Measurements from ENCODE around the gene MELK.

DNA sequence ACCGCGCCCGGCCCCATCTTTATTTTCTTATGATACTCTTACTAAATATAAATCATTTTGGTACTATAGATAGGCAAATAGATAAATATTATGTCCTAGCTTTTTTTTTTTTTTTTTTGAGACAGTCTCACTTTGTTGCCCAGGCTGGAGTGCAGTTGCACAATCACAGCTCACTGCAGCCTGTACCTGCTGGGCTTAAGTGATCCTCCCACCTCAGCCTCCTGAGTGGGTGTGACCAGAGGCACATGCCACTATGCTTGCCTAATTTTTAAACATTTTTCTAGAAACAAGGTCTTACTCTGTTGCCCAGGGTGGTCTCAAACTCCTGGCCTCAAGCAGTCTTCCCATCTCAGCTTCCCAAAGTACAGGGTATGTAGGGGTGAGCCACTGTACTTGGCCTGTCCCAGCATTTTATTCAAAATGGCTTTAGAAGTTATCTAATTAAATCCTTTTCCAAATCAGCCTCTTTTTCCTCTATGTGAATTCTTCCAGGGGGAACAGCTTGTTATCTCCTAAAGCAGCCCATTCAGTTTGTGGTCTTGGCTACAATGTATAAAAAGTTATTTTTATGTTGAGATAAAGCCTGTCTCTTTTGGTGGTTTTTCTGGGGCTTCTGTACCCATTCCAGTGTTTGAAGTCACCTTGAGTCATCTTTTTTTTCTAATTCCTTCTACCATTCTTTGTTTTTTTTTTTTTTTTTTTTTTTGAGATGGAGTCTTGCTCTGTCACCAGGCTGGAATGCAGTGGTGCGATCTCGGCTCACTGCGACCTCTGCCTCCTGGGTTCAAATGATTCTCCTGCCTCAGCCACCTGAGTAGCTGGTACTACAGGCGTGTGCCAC lies 12.1 kb downstream of the MELK start:
- TF ChIP-seq, protein P1, sequence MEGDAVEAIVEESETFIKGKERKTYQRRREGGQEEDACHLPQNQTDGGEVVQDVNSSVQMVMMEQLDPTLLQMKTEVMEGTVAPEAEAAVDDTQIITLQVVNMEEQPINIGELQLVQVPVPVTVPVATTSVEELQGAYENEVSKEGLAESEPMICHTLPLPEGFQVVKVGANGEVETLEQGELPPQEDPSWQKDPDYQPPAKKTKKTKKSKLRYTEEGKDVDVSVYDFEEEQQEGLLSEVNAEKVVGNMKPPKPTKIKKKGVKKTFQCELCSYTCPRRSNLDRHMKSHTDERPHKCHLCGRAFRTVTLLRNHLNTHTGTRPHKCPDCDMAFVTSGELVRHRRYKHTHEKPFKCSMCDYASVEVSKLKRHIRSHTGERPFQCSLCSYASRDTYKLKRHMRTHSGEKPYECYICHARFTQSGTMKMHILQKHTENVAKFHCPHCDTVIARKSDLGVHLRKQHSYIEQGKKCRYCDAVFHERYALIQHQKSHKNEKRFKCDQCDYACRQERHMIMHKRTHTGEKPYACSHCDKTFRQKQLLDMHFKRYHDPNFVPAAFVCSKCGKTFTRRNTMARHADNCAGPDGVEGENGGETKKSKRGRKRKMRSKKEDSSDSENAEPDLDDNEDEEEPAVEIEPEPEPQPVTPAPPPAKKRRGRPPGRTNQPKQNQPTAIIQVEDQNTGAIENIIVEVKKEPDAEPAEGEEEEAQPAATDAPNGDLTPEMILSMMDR (IDR thresholded peaks at IDR 0.05; ENCODE audit: low read depth, low read length): no peak
- TF ChIP-seq EZH2phosphoT487 (IDR thresholded peaks at IDR 0.05; ENCODE audit: low read depth): no peak
